Measurements from ENCODE around the gene RNPEPL1.

GRCh38 chr2:240569523-240569997 is 1.3 kb downstream of the RNPEPL1 start:
- no peak for TF ChIP-seq GATA2 (IDR thresholded peaks at IDR 0.05; ENCODE audit: low read depth, low read length)
- TF ChIP-seq GATA3 (IDR thresholded peaks at IDR 0.05; ENCODE audit: low read depth, low read length): no peak

All from SH-SY5Y (cell line).